H1 (cell line): Measurements from ENCODE around the gene TINAGL1. TPM values are rescaled to one million over a fixed set of nuclear protein-coding genes. Genes with fewer than 3 reads are reported as not detected.

Experiments used
- EP300 ChIP-seq, 2 experiments: IDR thresholded peaks; 1 replicate in 1 of 2; 2 replicates in 1 of 2; pipeline ENCODE4 v1.6.1; 2011 to 2012; ENCODE audit warnings: low read depth in 2 of 2, low read length in 2 of 2, mild to moderate bottlenecking in 2 of 2, borderline replicate concordance in 1 of 2, inconsistent platforms in 1 of 2, moderate library complexity in 1 of 2
- RNF2 ChIP-seq: fragments of 200-900, 300-1000 bp; sonication (generic); IDR thresholded peaks from 2 replicates; pipeline ENCODE4 v1.7.1; 2016; ENCODE audit warnings: borderline replicate concordance, low read depth, mild to moderate bottlenecking, antibody characterized with exemption, low read length; ENCODE audit not compliant: poor library complexity, severe bottlenecking; ENCODE audit errors: missing control alignments
- SIRT6 ChIP-seq: IDR thresholded peaks from one replicate; pipeline ENCODE4 v1.7.1; 2012; ENCODE audit warnings: low read length, inconsistent platforms
- SUZ12 ChIP-seq: fragments of 200-600 bp; sonication (generic); IDR thresholded peaks from 2 replicates; pipeline ENCODE4 v1.6.1; 2012; ENCODE audit warnings: mild to moderate bottlenecking, inconsistent platforms, low read length, moderate library complexity, mixed read lengths
- polyA plus RNA-seq, 7 experiments: library from polyadenylated mRNA; depleted of rRNA in 3 of 7; stranded (reverse) in 5 of 7; unstranded in 2 of 7; fragments of >200 nt in 5 of 7; fragments of 200-250 nt in 2 of 7; gene quantifications; 1 replicate in 5 of 7; 2 replicates in 1 of 7; 4 replicates in 1 of 7; pipeline versions ENCODE4 v1.2.1 to v1.2.3, GENCODE V29; 2011 to 2013; ENCODE audit warnings: missing spikeins in 2 of 7, mixed read lengths in 2 of 7
- total RNA-seq: library from RNA; stranded (reverse); fragmentation: NEBNext Ultra II Directional; extraction: Animal tissue kit (Norgen Biotek cat#: 25700); gene quantifications from 2 replicates; pipeline ENCODE4 v1.2.1, GENCODE V29; 2021
- TF ChIP-seq, protein P1 (sequence below): fragments of 300-600 bp; sonication (generic); IDR thresholded peaks from 2 replicates; pipeline ENCODE4 v1.7.1; 2012; ENCODE audit warnings: low read length, moderate library complexity, mild to moderate bottlenecking, inconsistent platforms; ENCODE audit not compliant: insufficient replicate concordance
- TF ChIP-seq, protein P2 (sequence below): IDR thresholded peaks from 2 replicates; pipeline ENCODE4 v1.6.1; 2012; ENCODE audit warnings: low read length, inconsistent platforms

The TINAGL1 gene
- total and polyA plus RNA-seq, 2 of the 8 experiments (the other 6 are each of a cell fraction or from before 2014, with no cell fraction given) = 11.2 to 21.7 TPM

GRCh38 chr1:31618916-31619846 lies 42.9 kb downstream of the TINAGL1 start (continued):
- TF ChIP-seq, protein P1, sequence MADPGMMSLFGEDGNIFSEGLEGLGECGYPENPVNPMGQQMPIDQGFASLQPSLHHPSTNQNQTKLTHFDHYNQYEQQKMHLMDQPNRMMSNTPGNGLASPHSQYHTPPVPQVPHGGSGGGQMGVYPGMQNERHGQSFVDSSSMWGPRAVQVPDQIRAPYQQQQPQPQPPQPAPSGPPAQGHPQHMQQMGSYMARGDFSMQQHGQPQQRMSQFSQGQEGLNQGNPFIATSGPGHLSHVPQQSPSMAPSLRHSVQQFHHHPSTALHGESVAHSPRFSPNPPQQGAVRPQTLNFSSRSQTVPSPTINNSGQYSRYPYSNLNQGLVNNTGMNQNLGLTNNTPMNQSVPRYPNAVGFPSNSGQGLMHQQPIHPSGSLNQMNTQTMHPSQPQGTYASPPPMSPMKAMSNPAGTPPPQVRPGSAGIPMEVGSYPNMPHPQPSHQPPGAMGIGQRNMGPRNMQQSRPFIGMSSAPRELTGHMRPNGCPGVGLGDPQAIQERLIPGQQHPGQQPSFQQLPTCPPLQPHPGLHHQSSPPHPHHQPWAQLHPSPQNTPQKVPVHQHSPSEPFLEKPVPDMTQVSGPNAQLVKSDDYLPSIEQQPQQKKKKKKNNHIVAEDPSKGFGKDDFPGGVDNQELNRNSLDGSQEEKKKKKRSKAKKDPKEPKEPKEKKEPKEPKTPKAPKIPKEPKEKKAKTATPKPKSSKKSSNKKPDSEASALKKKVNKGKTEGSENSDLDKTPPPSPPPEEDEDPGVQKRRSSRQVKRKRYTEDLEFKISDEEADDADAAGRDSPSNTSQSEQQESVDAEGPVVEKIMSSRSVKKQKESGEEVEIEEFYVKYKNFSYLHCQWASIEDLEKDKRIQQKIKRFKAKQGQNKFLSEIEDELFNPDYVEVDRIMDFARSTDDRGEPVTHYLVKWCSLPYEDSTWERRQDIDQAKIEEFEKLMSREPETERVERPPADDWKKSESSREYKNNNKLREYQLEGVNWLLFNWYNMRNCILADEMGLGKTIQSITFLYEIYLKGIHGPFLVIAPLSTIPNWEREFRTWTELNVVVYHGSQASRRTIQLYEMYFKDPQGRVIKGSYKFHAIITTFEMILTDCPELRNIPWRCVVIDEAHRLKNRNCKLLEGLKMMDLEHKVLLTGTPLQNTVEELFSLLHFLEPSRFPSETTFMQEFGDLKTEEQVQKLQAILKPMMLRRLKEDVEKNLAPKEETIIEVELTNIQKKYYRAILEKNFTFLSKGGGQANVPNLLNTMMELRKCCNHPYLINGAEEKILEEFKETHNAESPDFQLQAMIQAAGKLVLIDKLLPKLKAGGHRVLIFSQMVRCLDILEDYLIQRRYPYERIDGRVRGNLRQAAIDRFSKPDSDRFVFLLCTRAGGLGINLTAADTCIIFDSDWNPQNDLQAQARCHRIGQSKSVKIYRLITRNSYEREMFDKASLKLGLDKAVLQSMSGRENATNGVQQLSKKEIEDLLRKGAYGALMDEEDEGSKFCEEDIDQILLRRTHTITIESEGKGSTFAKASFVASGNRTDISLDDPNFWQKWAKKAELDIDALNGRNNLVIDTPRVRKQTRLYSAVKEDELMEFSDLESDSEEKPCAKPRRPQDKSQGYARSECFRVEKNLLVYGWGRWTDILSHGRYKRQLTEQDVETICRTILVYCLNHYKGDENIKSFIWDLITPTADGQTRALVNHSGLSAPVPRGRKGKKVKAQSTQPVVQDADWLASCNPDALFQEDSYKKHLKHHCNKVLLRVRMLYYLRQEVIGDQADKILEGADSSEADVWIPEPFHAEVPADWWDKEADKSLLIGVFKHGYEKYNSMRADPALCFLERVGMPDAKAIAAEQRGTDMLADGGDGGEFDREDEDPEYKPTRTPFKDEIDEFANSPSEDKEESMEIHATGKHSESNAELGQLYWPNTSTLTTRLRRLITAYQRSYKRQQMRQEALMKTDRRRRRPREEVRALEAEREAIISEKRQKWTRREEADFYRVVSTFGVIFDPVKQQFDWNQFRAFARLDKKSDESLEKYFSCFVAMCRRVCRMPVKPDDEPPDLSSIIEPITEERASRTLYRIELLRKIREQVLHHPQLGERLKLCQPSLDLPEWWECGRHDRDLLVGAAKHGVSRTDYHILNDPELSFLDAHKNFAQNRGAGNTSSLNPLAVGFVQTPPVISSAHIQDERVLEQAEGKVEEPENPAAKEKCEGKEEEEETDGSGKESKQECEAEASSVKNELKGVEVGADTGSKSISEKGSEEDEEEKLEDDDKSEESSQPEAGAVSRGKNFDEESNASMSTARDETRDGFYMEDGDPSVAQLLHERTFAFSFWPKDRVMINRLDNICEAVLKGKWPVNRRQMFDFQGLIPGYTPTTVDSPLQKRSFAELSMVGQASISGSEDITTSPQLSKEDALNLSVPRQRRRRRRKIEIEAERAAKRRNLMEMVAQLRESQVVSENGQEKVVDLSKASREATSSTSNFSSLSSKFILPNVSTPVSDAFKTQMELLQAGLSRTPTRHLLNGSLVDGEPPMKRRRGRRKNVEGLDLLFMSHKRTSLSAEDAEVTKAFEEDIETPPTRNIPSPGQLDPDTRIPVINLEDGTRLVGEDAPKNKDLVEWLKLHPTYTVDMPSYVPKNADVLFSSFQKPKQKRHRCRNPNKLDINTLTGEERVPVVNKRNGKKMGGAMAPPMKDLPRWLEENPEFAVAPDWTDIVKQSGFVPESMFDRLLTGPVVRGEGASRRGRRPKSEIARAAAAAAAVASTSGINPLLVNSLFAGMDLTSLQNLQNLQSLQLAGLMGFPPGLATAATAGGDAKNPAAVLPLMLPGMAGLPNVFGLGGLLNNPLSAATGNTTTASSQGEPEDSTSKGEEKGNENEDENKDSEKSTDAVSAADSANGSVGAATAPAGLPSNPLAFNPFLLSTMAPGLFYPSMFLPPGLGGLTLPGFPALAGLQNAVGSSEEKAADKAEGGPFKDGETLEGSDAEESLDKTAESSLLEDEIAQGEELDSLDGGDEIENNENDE = no peak
- TF ChIP-seq, protein P2, sequence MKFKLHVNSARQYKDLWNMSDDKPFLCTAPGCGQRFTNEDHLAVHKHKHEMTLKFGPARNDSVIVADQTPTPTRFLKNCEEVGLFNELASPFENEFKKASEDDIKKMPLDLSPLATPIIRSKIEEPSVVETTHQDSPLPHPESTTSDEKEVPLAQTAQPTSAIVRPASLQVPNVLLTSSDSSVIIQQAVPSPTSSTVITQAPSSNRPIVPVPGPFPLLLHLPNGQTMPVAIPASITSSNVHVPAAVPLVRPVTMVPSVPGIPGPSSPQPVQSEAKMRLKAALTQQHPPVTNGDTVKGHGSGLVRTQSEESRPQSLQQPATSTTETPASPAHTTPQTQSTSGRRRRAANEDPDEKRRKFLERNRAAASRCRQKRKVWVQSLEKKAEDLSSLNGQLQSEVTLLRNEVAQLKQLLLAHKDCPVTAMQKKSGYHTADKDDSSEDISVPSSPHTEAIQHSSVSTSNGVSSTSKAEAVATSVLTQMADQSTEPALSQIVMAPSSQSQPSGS = no peak
- TF ChIP-seq EP300 (IDR thresholded peaks at IDR 0.05; ENCODE audit: borderline replicate concordance in 1 of 2, low read depth in 2 of 2, low read length in 2 of 2) = no peak
- TF ChIP-seq RNF2 = no peak
- no peak for TF ChIP-seq SUZ12
- no peak for TF ChIP-seq SIRT6
